A673 (cell line): ENCODE results near the gene ARMH2. TPM values are rescaled to one million over a fixed set of nuclear protein-coding genes. Genes with fewer than 3 reads are reported as not detected.

Source experiments
- BruUV-seq: library from RNA; stranded (reverse); fragments of 400-500 nt; replicated peaks from 2 replicates; lab custom pipeline; 2021; lab: Mats Ljungman, UMichigan
- CTCF ChIA-PET: fragments of 300-600 bp; sonication (Branson Sonifier 250); formaldehyde crosslinking; loops from one replicate; lab custom pipeline; 2022; ENCODE audit warnings: antibody characterized with exemption; lab: Charles Lee
- POLR2A ChIA-PET: fragments of 300-600 bp; sonication (Branson Sonifier 250); formaldehyde crosslinking; loops from one replicate; lab custom pipeline; 2022; ENCODE audit warnings: antibody characterized with exemption; ENCODE audit not compliant: low non-redundant PET; lab: Charles Lee
- DNase-seq: peaks from one replicate; pipeline ENCODE4 v3.0.0-alpha.2; 2015; ENCODE audit warnings: low spot score
- H3K27ac ChIP-seq: fragments of 200-600 bp; sonication (generic); 2 replicates; pipeline ENCODE4 v1.5.1; 2016; ENCODE audit warnings: mixed run types, low read depth, mild to moderate bottlenecking, mixed read lengths, antibody characterized with exemption, low read length; ENCODE audit not compliant: poor library complexity, severe bottlenecking
- H3K27me3 ChIP-seq: fragments of 200-600 bp; sonication (generic); replicated peaks from 2 replicates; pipeline ENCODE4 v1.6.1; 2017; ENCODE audit warnings: mixed run types, low read depth, mild to moderate bottlenecking, mixed read lengths, antibody characterized with exemption, low read length; ENCODE audit not compliant: insufficient read depth, poor library complexity
- H3K36me3 ChIP-seq: fragments of 200-600 bp; sonication (generic); 2 replicates; pipeline ENCODE4 v1.6.1; 2016; ENCODE audit warnings: mixed run types, mild to moderate bottlenecking, mixed read lengths, antibody characterized with exemption, low read length; ENCODE audit not compliant: insufficient read depth, poor library complexity, severe bottlenecking
- H3K4me1 ChIP-seq: fragments of 200-600 bp; sonication (generic); 2 replicates; pipeline ENCODE4 v1.6.1; 2017; ENCODE audit warnings: mixed run types, mild to moderate bottlenecking, mixed read lengths, antibody characterized with exemption, low read length; ENCODE audit not compliant: insufficient read depth, poor library complexity, severe bottlenecking
- H3K4me3 ChIP-seq: fragments of 200-600 bp; sonication (generic); 2 replicates; pipeline ENCODE4 v1.5.1; 2016; ENCODE audit warnings: low read depth, mixed run types, mild to moderate bottlenecking, mixed read lengths, low read length; ENCODE audit not compliant: poor library complexity, severe bottlenecking
- H3K9me3 ChIP-seq: fragments of 200-600 bp; sonication (generic); 2 replicates; pipeline ENCODE4 v1.6.1; 2016; ENCODE audit warnings: mixed run types, low read depth, mild to moderate bottlenecking, mixed read lengths, antibody characterized with exemption, low read length; ENCODE audit not compliant: poor library complexity, severe bottlenecking
- CTCF ChIP-seq: fragments of 300-800, 200-600 bp; sonication (generic); conservative IDR thresholded peaks from 2 replicates; pipeline ENCODE4 v1.5.1; 2017; ENCODE audit warnings: low read depth, mild to moderate bottlenecking, antibody characterized with exemption, low read length, moderate library complexity, mixed read lengths
- EZH2 ChIP-seq: fragments of 200-600 bp; sonication (generic); IDR thresholded peaks from 2 replicates; pipeline ENCODE4 v1.6.1; 2017; ENCODE audit warnings: borderline replicate concordance, low read depth, mild to moderate bottlenecking, mixed read lengths, antibody characterized with exemption, low read length; ENCODE audit not compliant: poor library complexity, severe bottlenecking
- intact Hi-C: fragments of 100-400 bp; cut with micrococcal nuclease; formaldehyde crosslinking; loops from one replicate; pipeline ENCODE4 v1.10.0; 2022; ENCODE audit not compliant: unreplicated experiment
- total RNA-seq: library from RNA; stranded (reverse); gene quantifications from 2 replicates; pipeline ENCODE4 v1.2.3, GENCODE V29; 2021

The ARMH2 gene
- total RNA-seq, 1 experiment from 2014 or later = not detected

GRCh38 chr6:24761851-24762250, 36.9 kb downstream of the ARMH2 start:
- CTCF ChIA-PET = no interaction called here
- no peak for DNase-seq
- Histone ChIP-seq H3K4me3 (no peak overlapping the region), H3K36me3 (no peaks in the 10 kb centered on the region), H3K27ac (no peak overlapping the region), H3K9me3 (no peaks in the 10 kb centered on the region), H3K4me1 (no peaks in the 10 kb centered on the region), H3K27me3 (no peaks in the 10 kb centered on the region)
- no peak for TF ChIP-seq EZH2
- TF ChIP-seq CTCF = no peak
- POLR2A ChIA-PET = no interaction called here
- intact Hi-C loops = no loop called here
- no TSS peak for BruUV-seq

GRCh38 chr6:24761193-24761835, 37.4 kb downstream of the ARMH2 start:
- peak; percentile 51 for DNase-seq
- CTCF ChIA-PET = no interaction called here
- no peaks in the 10 kb centered on the region for H3K4me1 ChIP-seq
- POLR2A ChIA-PET = no interaction called here
- no peaks in the 10 kb centered on the region for H3K27me3 ChIP-seq
- intact Hi-C loops = no loop called here
- no peaks in the 10 kb centered on the region for H3K36me3 ChIP-seq
- H3K4me3 ChIP-seq = no peak overlapping the region
- BruUV-seq = no TSS peak
- H3K27ac ChIP-seq = no peak overlapping the region
- TF ChIP-seq EZH2 = no peak
- no peak for TF ChIP-seq CTCF
- no peaks in the 10 kb centered on the region for H3K9me3 ChIP-seq

- H3K36me3 ChIP-seq = no peaks in the 10 kb centered on the region
- H3K27me3 ChIP-seq = no peaks in the 10 kb centered on the region
- H3K9me3 ChIP-seq = no peaks in the 10 kb centered on the region
- DNase-seq = no peak
- BruUV-seq = no TSS peak
- no peak overlapping the region for H3K4me3 ChIP-seq
- POLR2A ChIA-PET = no interaction called here
- no peak overlapping the region for H3K27ac ChIP-seq
- intact Hi-C loops = no loop called here
- CTCF ChIA-PET = no interaction called here
- TF ChIP-seq CTCF (no peak), EZH2 (no peak)
- H3K4me1 ChIP-seq = no peaks in the 10 kb centered on the region
These were observed 38.5 kb downstream of the ARMH2 start for GRCh38 chr6:24760210-24760609.
